ENCODE data around the gene CKMT2.
A peak's percentile ranks its signal among the peaks of the same experiment; 100 is the strongest.

The CKMT2 gene

GRCh38 chr5:81230416-81230815 lies 2.7 kb upstream of the CKMT2 start:
- H3K4me3 Mint-ChIP-seq, result no peak overlapping the region
- DNase-seq (ENCODE audit: low spot score in 2 of 2), result no peak
- H3K4me1 Mint-ChIP-seq, result peaks cover 2% of the 10 kb centered on the region
- no peaks in the 10 kb centered on the region for H3K27me3 Mint-ChIP-seq
- no peak overlapping the region for H3K27ac Mint-ChIP-seq
- no peaks in the 10 kb centered on the region for H3K9me3 Mint-ChIP-seq
- no peak for ATAC-seq (ENCODE audit: low read depth)
- H3K36me3 Mint-ChIP-seq, result no peaks in the 10 kb centered on the region

DNA sequence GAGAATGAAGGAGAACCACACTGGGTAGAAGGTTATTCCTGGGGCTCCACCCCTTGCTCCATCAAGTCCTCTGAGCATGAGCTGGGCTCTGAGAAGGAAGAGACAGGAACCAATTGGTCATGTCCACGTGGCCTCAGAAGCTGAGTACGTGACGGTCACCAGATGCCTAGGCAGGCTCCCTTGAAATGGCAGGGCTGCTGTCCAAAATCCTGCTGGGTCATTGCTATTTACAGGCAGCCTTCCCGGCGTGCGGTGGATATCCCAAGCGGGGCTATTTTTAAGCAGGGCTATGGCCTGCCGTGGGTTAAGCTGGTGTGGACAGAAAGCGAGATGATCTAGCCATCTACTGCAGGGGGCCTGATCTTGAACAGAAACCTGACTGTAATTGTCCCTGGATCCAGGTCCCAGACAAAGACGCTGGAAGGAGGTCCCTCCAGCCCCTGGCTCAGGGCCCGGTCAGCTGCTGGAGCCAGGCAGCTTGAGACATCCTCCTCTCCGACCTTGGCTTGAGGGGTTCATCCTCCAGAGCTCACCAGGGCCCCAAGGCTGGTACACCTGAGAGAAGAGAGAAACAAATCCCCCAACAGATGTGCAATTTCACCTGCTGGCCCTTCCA lies 550 bp upstream of the CKMT2 start:
- H3K9me3 Mint-ChIP-seq, result no peaks in the 10 kb centered on the region
- ATAC-seq (ENCODE audit: low read depth), result no peak
- H3K27ac Mint-ChIP-seq, result no peak overlapping the region
- DNase-seq (ENCODE audit: low spot score in 2 of 2), result no peak
- no peak overlapping the region for H3K4me3 Mint-ChIP-seq
- no peaks in the 10 kb centered on the region for H3K27me3 Mint-ChIP-seq
- no peaks in the 10 kb centered on the region for H3K4me1 Mint-ChIP-seq
- H3K36me3 Mint-ChIP-seq, result peaks cover 2% of the 10 kb centered on the region

- H3K4me1 Mint-ChIP-seq, result no peaks in the 10 kb centered on the region
- H3K27me3 Mint-ChIP-seq, result no peaks in the 10 kb centered on the region
- peaks cover 2% of the 10 kb centered on the region for H3K36me3 Mint-ChIP-seq
- no peaks in the 10 kb centered on the region for H3K9me3 Mint-ChIP-seq
- H3K4me3 Mint-ChIP-seq, result no peak overlapping the region
- no peak overlapping the region for H3K27ac Mint-ChIP-seq
- DNase-seq (ENCODE audit: low spot score in 2 of 2) (no peak), ATAC-seq (ENCODE audit: low read depth) (no peak)
Measured at GRCh38 chr5:81234299-81234698, 1.2 kb downstream of the CKMT2 start.

- Mint-ChIP-seq H3K36me3 (peaks cover 2% of the 10 kb centered on the region), H3K9me3 (no peaks in the 10 kb centered on the region), H3K27me3 (no peaks in the 10 kb centered on the region), H3K4me3 (no peak overlapping the region), H3K4me1 (no peaks in the 10 kb centered on the region), H3K27ac (no peak overlapping the region)
- no peak for DNase-seq (ENCODE audit: low spot score in 2 of 2)
- no peak for ATAC-seq (ENCODE audit: low read depth)
Measured at GRCh38 chr5:81234801-81235200, 1.7 kb downstream of the CKMT2 start.

- no peaks in the 10 kb centered on the region for H3K9me3 Mint-ChIP-seq
- no peak overlapping the region for H3K4me3 Mint-ChIP-seq
- H3K4me1 Mint-ChIP-seq, result no peaks in the 10 kb centered on the region
- no peaks in the 10 kb centered on the region for H3K27me3 Mint-ChIP-seq
- no peak for ATAC-seq (ENCODE audit: low read depth)
- peaks cover 2% of the 10 kb centered on the region for H3K36me3 Mint-ChIP-seq
- DNase-seq (ENCODE audit: low spot score in 2 of 2), result no peak
- peak overlapping the region; percentile 45 for H3K27ac Mint-ChIP-seq
Measured at GRCh38 chr5:81235287-81236072, 2.4 kb downstream of the CKMT2 start.

DNA sequence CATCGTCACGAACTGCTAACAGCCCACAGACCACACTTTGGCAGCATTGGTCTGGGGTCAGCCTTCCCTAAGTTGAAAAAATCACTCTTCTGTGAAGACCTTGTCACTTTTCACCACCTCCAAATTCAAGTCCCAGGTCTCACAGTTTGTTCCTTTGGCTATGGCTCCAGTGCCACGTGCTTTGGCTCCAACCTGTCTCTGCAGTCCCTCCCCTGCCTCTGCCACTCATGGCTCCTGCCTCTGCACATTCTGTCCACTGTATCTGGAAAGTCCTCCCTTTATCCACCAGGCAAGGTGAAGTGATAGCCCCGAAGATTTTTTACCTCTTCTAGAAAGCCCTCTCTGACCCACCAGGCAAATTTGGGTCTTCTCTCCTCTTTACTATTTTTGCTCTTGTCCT lies 5.3 kb downstream of the CKMT2 start:
- ATAC-seq (ENCODE audit: low read depth) (no peak), DNase-seq (ENCODE audit: low spot score in 2 of 2) (no peak)
- Mint-ChIP-seq H3K9me3 (no peaks in the 10 kb centered on the region), H3K36me3 (peaks cover 2% of the 10 kb centered on the region), H3K27ac (no peak overlapping the region), H3K27me3 (no peaks in the 10 kb centered on the region), H3K4me1 (no peaks in the 10 kb centered on the region), H3K4me3 (no peak overlapping the region)

DNA sequence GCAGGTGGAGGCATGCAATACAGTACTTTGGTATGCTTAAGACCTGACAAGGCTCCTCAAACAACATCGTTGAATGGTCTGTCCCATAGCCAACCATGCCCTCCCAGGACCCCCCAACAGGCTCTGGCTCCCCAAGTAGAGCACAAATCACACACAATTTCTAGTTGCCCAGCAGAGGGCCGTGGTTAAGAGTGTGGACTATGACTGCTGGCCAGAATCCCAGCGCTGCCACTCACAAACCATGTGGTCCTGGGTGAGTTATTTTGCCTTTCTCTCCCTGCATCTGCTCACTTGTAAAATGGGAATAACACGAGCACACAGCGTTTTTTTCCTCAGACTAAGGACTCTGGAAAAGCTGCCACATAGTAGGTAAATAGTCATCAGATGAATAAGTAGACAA lies 6.5 kb downstream of the CKMT2 start:
- Mint-ChIP-seq H3K4me1 (no peaks in the 10 kb centered on the region), H3K9me3 (no peaks in the 10 kb centered on the region), H3K4me3 (no peak overlapping the region), H3K27me3 (no peaks in the 10 kb centered on the region), H3K27ac (no peak overlapping the region), H3K36me3 (peaks cover 2% of the 10 kb centered on the region)
- DNase-seq (ENCODE audit: low spot score in 2 of 2) (no peak), ATAC-seq (ENCODE audit: low read depth) (no peak)

DNA sequence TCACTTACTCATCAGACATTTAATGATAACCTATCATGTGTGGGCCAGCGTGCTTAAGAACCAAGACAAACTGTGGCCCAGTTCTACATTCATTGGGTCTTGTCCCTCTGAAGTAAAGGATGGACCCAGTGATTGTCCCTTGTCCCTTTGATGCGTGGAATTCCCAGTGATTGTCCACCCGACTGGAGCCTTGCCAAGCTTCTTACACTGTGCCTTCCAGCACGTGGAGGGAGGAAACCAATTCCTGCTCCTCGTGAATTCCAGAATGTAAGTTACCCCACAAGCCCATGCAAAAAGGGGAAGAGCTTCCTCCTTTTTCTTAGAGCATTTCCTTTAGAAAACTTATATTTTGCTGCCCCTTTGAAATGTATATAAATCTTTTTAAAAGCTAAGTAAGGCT lies 7.9 kb downstream of the CKMT2 start:
- ATAC-seq (ENCODE audit: low read depth) (no peak), DNase-seq (ENCODE audit: low spot score in 2 of 2) (no peak)
- Mint-ChIP-seq H3K27me3 (no peaks in the 10 kb centered on the region), H3K9me3 (no peaks in the 10 kb centered on the region), H3K4me3 (no peak overlapping the region), H3K27ac (no peak overlapping the region), H3K4me1 (no peaks in the 10 kb centered on the region), H3K36me3 (peaks cover 3% of the 10 kb centered on the region)

DNA sequence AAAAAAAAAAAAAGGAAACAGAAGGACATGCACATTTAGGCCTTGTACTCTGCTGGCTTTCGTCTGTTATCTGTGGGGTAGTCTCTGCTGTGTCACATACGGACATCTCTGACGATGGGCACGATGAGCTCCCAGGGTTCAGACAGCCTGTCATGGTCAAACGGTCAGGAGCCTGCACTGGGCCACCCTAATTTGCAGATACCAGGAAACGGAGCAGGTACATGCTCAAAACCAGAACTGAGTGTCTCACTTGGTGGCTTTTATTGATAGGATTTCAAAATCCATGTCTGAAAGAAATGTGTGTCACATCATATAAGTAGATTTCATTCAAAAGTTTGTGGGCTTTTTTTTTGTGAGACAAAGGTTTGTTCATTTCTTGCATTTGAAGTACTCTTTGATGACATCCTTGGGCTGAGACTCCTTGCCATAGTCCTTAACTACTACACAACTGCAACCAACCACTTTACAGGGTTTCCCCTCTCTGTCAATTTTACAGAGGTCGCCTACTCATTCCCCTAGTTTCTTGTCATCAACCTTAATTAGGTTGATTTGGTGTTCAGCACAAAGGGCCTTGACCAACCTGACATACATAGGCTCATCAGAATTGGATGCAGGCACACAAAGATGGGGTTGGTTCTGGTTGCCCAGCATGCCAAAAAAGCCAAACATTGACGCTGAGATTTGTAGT lies 9.0 kb downstream of the CKMT2 start:
- no peak for ATAC-seq (ENCODE audit: low read depth)
- DNase-seq (ENCODE audit: low spot score in 2 of 2), result no peak
- H3K27me3 Mint-ChIP-seq, result no peaks in the 10 kb centered on the region

DNA sequence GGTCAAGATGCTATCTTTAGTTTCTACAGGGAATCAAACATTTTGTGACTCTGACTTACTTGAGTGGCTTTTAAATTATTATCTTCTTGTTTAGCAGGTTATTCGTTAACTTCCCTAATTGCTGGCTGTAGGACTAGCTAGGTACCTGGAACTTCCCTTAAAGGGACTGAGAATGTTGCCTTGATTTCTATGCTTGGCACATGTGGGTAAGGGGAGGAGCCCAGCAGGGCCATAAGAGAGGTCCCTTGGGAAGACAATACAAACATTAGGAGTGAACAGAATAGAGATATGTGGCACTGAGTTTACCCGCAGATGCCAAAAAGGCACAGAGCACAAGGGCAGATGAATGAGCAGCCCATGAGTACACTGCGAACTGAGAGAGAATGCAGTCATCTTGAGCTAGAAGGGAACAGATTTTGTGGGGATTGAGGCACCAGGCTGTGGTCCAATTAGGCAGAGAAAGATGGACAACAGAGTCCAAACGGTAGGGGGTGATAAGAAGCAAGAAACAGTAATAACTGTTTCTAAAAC lies 9.8 kb downstream of the CKMT2 start:
- Mint-ChIP-seq H3K27me3 (no peaks in the 10 kb centered on the region), H3K4me3 (no peak overlapping the region), H3K4me1 (no peaks in the 10 kb centered on the region), H3K27ac (no peak overlapping the region), H3K36me3 (peaks cover 2% of the 10 kb centered on the region), H3K9me3 (no peaks in the 10 kb centered on the region)
- DNase-seq (ENCODE audit: low spot score in 2 of 2) (no peak), ATAC-seq (ENCODE audit: low read depth) (no peak)

More for the DNA sequence above, 9.0 kb downstream of the CKMT2 start:
- Mint-ChIP-seq H3K36me3 (peaks cover 2% of the 10 kb centered on the region), H3K4me1 (no peaks in the 10 kb centered on the region), H3K9me3 (no peaks in the 10 kb centered on the region), H3K27ac (no peak overlapping the region), H3K4me3 (no peak overlapping the region)

- no peak for ATAC-seq (ENCODE audit: low read depth)
- Mint-ChIP-seq H3K36me3 (peaks cover 2% of the 10 kb centered on the region), H3K9me3 (no peaks in the 10 kb centered on the region), H3K4me1 (no peaks in the 10 kb centered on the region), H3K27ac (no peak overlapping the region), H3K4me3 (no peak overlapping the region), H3K27me3 (no peaks in the 10 kb centered on the region)
- no peak for DNase-seq (ENCODE audit: low spot score in 2 of 2)
Measured at GRCh38 chr5:81244451-81244850, 11.3 kb downstream of the CKMT2 start.

DNA sequence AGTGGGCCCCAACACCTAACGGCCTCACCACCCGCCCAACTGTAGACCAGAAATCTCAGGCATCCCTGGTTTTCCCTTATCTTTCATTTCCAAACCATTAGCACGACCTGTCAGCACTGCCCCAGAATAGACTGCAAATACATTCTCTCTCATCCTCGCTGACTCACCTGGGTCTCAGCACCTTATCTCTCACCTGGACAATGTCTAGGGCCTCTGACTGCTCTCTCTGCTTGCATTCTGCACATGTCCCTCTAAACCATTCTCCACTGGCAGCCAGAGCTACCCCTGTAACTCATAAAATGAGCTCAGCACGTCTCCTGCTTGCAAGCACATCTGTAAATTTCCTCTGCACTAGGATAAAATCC lies 12.7 kb downstream of the CKMT2 start:
- Mint-ChIP-seq H3K4me1 (no peaks in the 10 kb centered on the region), H3K36me3 (peaks cover 10% of the 10 kb centered on the region), H3K27me3 (no peaks in the 10 kb centered on the region), H3K27ac (no peak overlapping the region), H3K4me3 (no peak overlapping the region), H3K9me3 (peaks cover 2% of the 10 kb centered on the region)
- DNase-seq (ENCODE audit: low spot score in 2 of 2) (no peak), ATAC-seq (ENCODE audit: low read depth) (no peak)

DNA sequence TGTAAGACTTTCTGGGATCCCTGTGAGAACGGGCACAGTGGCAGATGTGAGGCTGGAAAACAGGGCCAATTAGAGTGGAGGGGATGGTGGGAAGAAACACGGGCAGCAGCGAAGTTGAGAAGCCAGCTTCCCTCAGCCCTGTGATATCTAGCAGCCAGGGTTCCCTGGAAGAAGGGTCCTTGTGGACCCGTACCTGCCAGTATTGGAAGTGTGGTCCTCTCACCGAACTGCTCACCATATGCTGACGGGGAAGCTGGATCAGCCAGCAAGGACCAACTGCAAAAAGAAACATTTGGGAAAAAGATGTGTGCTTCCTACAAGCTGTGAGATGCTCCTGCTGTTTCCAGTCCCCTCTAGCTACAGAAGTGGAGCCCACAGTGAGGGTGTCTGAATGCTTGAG lies 13.6 kb downstream of the CKMT2 start:
- Mint-ChIP-seq H3K27ac (no peak overlapping the region), H3K27me3 (no peaks in the 10 kb centered on the region), H3K4me3 (no peak overlapping the region), H3K9me3 (peaks cover 2% of the 10 kb centered on the region), H3K36me3 (peaks cover 10% of the 10 kb centered on the region), H3K4me1 (no peaks in the 10 kb centered on the region)
- DNase-seq (ENCODE audit: low spot score in 2 of 2) (no peak), ATAC-seq (ENCODE audit: low read depth) (no peak)

GRCh38 chr5:81247441-81247972 lies 14.4 kb downstream of the CKMT2 start:
- Mint-ChIP-seq H3K27ac (no peak overlapping the region), H3K4me3 (no peak overlapping the region), H3K27me3 (no peaks in the 10 kb centered on the region), H3K9me3 (peaks cover 2% of the 10 kb centered on the region), H3K4me1 (no peaks in the 10 kb centered on the region), H3K36me3 (peaks cover 12% of the 10 kb centered on the region)
- ATAC-seq (ENCODE audit: low read depth) (no peak), DNase-seq (ENCODE audit: low spot score in 2 of 2) (no peak)
